NCI-H2171 treated with DMSO at 0.1 percent for 48 hours (cell line): ENCODE data around the gene FAM228A.
"Not testable (repeated sequence)": the region's sequence is repeated elsewhere in the genome, so short reads cannot be mapped to it uniquely, and the experiment has no call there.

ENCODE experiments used
- DNase-seq: peaks from one replicate; lab custom pipeline; 2025; lab: John Stamatoyannopoulos, UW

FAM228A gene

GRCh38 chr2:24191156-24191555 is 16.3 kb downstream of the FAM228A start:
- no peak for DNase-seq

GRCh38 chr2:24191848-24192247 is 17.0 kb downstream of the FAM228A start:
- DNase-seq = no peak

DNA sequence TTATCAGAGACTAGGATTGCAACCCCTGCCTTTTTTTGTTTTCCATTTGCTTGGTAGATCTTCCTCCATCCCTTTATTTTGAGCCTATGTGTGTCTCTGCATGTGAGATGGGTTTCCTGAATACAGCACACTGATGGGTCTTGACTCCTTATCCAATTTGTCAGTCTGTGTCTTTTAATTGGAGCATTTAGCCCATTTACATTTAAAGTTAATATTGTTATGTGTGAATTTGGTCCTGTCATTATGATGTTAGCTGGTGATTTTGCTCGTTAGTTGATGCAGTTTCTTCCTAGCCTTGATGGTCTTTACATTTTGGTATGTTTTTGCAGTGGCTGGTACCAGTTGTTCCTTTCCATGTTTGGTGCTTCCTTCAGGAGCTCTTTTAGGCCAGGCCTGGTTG is 22.4 kb downstream of the FAM228A start:
- not testable (repeated sequence) for DNase-seq

- no peak for DNase-seq
Measured at GRCh38 chr2:24199968-24200590, 25.2 kb downstream of the FAM228A start.

DNA sequence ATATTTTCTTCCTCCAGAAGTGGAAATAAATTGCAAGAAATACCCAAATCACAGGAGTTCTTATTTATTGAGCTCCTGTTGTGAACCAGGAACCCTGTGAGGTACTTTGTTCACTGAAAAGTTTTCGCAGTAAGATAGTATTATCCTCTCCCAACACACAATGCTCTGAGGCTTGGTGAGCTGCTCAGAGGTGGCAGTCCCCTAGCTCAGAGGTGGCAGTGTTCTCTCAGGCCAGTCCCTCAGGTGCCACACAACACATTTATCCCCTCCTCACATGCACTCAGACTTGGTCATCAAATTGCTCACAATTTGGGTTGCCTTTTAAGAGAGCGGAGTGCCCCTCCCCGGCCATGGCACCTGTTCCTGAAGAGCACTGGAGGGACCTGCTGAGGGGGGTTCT is 25.9 kb downstream of the FAM228A start:
- DNase-seq = no peak

- DNase-seq = no peak
Measured at GRCh38 chr2:24203029-24203786, 28.4 kb downstream of the FAM228A start.

GRCh38 chr2:24203787-24204150 is 28.9 kb downstream of the FAM228A start:
- DNase-seq = no peak

GRCh38 chr2:24204505-24204904 is 29.7 kb downstream of the FAM228A start:
- DNase-seq = no peak

- DNase-seq = no peak
Measured at GRCh38 chr2:24205131-24205530, 30.3 kb downstream of the FAM228A start.

- no peak for DNase-seq
Measured at GRCh38 chr2:24206242-24206641, 31.4 kb downstream of the FAM228A start.

DNA sequence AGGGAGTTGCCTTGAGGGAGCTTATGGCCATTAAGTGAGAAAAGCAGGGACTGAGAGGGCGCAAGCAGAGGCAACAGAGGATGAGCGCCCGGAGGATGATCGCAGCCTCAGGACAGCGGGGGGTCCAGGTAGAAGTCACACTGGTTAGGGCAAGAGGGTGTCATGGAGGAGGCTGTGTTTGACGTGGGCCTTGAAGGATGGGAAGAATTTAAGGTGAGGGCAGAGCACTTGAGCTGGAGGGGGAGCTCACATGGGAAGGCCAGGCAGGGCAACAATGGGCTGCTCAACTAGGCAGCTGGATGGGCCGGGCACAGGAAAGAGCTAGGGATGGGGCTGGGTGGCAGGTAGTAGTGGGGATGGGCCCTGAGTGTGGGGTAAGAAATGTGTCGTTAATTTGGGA is 31.9 kb downstream of the FAM228A start:
- no peak for DNase-seq

GRCh38 chr2:24207359-24207758 is 32.5 kb downstream of the FAM228A start:
- no peak for DNase-seq

GRCh38 chr2:24208490-24208889 is 33.6 kb downstream of the FAM228A start:
- no peak for DNase-seq

DNA sequence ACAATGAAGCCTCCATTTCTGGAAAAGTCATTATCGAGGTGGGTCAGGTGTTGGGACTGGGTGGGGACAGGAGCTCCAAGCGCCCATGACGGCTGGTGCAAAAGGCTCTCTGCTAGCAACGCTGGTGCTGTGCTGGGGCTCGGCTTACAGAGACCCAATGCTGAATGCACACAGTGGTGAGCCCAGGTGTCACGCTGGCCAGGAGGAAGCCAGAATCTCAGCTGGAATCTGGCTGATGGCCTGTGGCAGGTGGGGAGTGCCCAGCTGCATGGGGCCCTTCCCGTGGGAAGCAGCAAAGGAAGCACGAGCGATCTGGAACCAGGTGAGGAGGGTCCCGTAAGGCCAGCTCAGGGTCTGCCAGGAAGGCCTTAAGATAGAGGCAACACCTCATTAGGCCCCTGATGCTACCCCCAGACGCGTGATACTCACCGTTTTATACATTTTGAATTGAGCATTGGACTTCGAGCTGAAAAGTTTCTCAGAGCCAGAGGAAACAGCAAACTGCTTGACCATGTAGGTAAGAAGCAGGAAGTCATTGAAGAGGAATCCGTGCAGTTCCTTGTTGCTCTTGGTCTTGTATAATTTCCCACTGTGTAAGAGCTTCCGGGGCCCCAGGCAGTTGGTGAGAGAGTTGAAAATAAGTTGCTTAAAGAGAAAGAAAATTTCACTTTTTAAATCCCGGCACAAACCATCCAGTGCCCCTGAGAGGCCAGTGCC is 34.7 kb downstream of the FAM228A start:
- no peak for DNase-seq

GRCh38 chr2:24210106-24210455 is 35.2 kb downstream of the FAM228A start:
- no peak for DNase-seq

GRCh38 chr2:24210723-24211122 is 35.9 kb downstream of the FAM228A start:
- no peak for DNase-seq

DNA sequence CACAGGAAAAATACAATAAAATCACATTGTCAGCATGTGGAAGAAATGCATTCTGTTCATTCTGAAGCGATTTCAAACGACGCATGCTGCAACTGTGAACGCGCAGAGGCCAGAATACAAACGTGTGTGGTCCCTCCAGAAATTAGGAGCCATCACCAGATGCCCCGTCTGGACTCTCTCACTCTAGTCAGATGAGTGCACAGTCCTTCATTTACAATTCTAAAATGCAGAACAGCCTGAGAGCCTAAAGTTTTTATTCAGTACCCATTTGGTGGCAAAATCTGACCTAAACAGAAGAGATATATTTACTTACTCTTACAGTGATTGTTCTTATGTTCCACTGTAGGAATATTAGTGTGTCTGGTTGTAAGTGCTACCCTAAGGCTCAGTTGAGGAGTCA is 36.6 kb downstream of the FAM228A start:
- DNase-seq = no peak

DNA sequence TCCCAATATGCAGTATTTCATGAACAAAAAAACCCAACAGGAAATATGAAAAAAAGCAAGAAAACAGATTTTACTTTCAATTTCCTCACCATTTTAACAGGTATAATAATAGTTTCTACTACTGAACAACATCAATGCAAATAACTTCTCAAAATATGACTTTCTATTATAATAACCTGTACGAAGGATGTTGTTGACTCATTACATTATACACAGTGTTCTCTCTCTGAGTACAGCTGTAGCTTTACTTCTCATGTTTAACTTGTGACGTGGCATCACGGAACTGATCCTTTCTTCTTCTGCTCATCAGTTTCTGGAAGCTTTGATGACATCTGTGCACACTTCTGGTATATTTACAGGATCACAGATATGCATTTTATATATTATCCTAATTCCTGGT is 40.0 kb downstream of the FAM228A start:
- DNase-seq = no peak

GRCh38 chr2:24220554-24221291 is 45.9 kb downstream of the FAM228A start:
- no peak for DNase-seq

DNA sequence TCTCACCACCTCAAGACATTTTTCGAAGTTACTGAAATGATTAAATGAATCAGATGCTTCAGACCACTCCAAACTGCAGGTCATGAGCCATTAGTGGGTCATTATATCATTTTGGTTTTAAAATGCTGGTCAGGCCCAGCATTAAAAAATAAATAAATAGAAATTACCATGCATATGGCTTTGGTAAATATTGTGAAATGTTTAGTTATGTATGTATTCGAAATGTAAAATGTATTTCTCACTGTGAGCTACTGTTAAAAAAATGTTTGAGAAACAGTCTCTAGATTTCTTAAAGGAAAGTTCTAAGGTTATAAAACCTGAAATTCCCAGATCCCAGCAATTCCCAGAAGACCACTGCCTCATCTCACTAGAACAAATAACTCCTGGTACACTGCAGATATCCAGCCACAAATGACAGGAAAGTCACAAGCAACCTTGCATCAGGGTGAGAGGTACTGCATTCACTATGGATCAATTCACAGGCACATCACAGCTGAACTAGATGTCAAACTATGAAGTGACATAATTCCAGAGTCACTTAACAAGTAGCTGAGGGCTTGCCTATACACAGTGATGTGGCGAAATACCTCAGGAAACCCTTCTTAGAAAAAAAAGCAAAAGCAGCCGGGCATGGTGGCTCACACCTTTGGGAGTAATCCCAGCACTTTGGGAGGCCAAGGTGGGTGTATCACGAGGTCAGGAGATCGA is 46.6 kb downstream of the FAM228A start:
- no peak for DNase-seq

- DNase-seq = no peak
Measured at GRCh38 chr2:24222946-24223345, 48.1 kb downstream of the FAM228A start.
